Fibroblast of lung (primary cell): ENCODE data around the gene SERPINB4.

ENCODE experiments used
- CTCF ChIP-seq, 2 donors: IDR thresholded peaks in 1 of 2; conservative IDR thresholded peaks in 1 of 2; 1 replicate in 1 of 2; 2 replicates in 1 of 2; pipeline ENCODE4 v1.5.1; 2011 to 2012; ENCODE audit warnings: low read length in 2 of 2, control low read depth in 1 of 2, inconsistent platforms in 1 of 2, low read depth in 1 of 2, mild to moderate bottlenecking in 1 of 2
- EZH2 ChIP-seq: IDR thresholded peaks from 2 replicates; pipeline ENCODE4 v1.5.1; 2012; ENCODE audit warnings: low read length, control low read depth, mild to moderate bottlenecking; ENCODE audit errors: missing control alignments

- TF ChIP-seq CTCF (conservative IDR thresholded peaks at IDR 0.05 in 1 of 2, IDR thresholded peaks at IDR 0.05 in 1 of 2; ENCODE audit: low read depth in 1 of 2, low read length in 2 of 2): no peak
- no peak for TF ChIP-seq EZH2
Measured at GRCh38 chr18:63683890-63684289, 39.8 kb upstream of the SERPINB4 start.
